ENCODE data around the gene RAB35.

GRCh38 chr12:120131116-120131515, 14.6 kb upstream of the RAB35 start:
- TF ChIP-seq CTCF (IDR thresholded peaks at IDR 0.05; ENCODE audit: poor library complexity, severe bottlenecking) (no peak), EP300 (conservative IDR thresholded peaks at IDR 0.05; ENCODE audit: poor library complexity, severe bottlenecking) (no peak), POLR2AphosphoS5 (IDR thresholded peaks at IDR 0.05) (no peak), TAF1 (IDR thresholded peaks at IDR 0.05; ENCODE audit: low read depth) (no peak), REST (IDR thresholded peaks at IDR 0.05; ENCODE audit: borderline replicate concordance) (no peak), EZH2 (IDR thresholded peaks at IDR 0.05; ENCODE audit: borderline replicate concordance, insufficient read depth, low read length, poor library complexity, severe bottlenecking) (no peak), SMC3 (conservative IDR thresholded peaks at IDR 0.05; ENCODE audit: poor library complexity) (no peak), MXI1 (conservative IDR thresholded peaks at IDR 0.05; ENCODE audit: poor library complexity, severe bottlenecking) (no peak)

Measured in neural cell (in vitro differentiated cells).